Stimulated activated CD4-positive, alpha-beta T cell treated with anti-CD3 and anti-CD28 coated beads, Interleukin-4, amount 100 ng/mL, for 1 hour (primary cell): Measurements from ENCODE around the gene HSF4.
"Not testable (repeated sequence)": the region's sequence is repeated elsewhere in the genome, so short reads cannot be mapped to it uniquely, and the experiment has no call there.

ENCODE experiments used
- DNase-seq: peaks from one replicate; pipeline ENCODE4 v3.0.0-alpha.2; 2020

Gene HSF4, protein sequence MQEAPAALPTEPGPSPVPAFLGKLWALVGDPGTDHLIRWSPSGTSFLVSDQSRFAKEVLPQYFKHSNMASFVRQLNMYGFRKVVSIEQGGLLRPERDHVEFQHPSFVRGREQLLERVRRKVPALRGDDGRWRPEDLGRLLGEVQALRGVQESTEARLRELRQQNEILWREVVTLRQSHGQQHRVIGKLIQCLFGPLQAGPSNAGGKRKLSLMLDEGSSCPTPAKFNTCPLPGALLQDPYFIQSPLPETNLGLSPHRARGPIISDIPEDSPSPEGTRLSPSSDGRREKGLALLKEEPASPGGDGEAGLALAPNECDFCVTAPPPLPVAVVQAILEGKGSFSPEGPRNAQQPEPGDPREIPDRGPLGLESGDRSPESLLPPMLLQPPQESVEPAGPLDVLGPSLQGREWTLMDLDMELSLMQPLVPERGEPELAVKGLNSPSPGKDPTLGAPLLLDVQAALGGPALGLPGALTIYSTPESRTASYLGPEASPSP

DNA sequence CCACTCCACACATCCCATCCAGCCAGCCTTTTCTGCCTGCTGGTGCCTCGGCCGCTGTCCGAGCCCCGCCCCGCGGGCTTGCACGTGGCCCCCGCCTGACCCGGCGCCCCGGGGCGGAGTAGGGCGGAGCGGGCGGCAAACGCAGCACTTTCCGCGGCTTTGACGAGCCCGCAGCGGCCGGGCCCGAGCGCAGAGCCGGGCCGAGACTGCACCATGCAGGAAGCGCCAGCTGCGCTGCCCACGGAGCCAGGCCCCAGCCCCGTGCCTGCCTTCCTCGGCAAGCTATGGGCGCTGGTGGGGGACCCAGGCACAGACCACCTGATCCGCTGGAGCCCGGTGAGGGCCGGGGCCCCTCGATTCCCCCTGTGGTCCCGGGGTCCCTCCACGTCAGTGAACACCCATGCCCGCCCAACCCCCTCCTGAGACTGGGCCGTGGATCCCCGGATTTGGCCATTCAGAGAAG, at the start of gene HSF4:
Gene HSF4 (plus strand): TSS at position 147 of the 463 bp plus-strand sequence. CDS start 67 bp downstream, at position 214.
- no peak for DNase-seq

DNA sequence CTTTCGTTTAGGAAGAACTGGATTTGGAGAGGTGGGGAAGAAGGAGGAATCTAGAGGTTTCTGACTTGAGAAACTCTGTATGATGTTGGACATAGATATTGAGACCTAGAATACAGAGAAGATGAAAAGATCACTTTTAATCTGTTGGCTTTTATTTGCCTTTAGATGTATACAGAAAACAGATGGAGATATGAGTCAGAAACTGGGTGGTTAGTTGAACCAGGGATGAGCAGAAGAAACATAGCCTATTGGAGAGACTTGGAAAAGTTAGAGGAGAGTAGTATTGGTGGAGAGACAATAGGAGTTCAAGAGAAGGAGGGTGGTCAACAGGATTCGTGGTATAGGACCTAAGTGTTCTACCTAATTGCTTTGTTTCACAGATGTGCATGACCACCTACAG, 49.8 kb upstream of the HSF4 start:
- DNase-seq = no peak

DNA sequence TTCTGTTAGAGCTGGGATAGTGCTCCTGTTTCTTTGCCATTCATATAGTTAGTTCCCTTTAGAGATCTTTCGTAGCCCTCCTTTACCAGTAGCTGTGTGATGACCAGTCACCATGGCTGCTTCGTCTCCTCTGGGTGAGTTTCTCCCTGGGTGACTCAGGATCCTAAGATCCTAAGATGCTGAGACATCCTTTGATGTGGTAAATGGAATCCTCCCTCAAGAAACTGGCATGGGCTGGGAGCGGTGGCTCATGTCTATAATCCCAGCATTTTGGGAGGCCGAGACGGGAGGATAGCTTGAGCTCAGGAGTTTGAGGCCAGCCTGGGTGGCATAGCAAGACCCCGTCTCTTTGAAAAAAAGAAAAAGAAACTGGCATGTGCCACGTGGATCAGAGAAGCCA, 48.9 kb upstream of the HSF4 start:
- DNase-seq = no peak

DNA sequence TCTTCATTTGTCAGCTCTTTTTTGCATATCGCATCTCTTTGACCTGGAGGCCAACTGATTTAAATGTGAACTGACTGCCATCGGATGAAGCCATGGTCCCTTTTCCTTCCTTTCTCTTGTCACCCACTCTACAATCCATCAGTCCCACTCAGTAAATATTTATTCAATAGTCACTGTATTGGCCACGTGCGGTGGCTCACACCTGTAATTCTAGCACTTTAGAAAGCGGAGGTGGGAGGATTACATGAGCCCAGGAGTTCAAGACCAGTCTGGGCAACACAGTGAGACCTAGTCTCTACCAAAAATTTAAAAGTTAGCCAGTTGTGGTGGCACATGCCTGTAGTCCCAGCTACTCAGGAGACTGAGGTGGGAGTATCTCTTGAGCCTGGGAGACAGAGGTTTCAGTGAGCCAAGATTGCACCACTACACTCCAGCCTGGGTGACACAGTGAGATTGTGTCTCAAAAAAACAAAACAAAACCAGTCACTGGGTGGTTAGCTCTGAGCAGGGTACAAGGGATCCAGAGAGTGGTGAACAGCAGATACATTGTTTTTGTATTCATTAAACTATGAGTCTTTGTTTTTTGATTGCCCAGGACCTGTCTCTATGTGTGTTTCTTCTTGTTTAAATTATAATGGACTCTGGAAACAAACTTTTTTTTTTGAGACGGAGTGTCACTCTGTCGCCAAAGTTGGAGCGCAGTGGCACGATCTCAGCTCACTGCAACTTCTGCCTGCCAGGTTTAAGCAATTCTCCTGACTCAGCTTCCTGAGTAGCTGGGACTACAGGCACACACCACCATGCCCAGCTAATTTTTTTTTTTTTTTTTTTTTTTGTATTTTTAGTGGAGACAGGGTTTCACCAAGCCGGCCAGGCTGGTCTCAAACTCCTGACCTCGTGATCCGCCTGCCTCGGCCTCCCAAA, 47.9 kb upstream of the HSF4 start:
- DNase-seq = no peak

DNA sequence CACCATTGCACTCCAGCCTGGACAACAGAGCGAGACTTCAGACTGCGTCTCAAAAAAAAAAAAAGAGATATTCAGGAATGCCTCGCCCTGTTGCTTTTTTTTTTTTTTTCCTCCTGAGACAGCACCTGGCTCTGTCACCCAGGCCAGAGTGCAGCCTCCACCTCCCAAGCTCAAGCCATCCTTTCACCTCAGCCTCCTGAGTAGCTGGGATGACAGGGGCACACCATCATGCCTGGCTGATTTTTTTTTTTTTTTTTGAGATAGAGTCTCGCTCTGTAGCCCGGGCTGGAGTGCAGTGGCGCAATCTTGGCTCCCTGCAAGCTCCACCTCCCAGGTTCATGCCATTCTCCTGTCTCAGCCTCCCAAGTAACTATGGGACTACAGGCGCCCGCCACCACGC, 46.8 kb upstream of the HSF4 start:
- no peak for DNase-seq

DNA sequence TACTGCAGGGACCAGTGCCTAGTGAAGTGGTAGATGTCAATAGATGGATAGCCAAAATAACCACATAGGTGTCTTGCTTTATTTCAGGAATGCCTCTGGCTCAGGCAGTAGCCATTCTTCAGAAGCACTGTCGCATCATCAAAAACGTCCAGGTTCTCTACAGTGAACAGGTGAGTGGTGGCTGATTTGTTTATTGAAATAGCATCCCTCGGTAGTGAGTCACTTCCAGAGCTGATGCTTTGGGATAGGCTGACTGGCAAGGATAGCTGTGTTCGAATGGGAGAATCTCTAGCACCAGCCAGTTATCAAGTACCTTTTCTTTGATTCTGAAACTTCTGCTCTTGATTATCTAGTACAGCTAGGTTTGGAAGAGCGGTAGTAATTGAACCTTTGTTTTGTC, 44.5 kb upstream of the HSF4 start:
- DNase-seq = no peak

DNA sequence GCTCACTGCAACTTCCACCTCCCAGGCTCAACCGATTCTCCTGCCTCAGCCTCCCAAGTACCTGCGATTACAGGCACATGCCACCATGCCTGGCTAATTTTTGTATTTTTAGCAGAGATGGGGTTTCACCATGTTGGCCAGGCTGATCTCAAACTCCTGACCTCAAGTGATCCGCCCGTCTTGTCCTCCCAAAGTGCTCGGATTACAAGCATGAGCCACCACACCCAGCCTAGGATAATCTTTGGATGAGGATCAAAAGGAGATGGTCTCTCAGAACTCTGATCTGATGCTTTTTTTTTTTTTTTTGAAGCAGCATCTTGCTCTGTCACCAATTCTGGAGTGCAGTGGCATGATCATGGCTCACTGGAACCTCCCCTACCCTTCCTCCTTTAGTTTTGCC, 41.7 kb upstream of the HSF4 start:
- not testable (repeated sequence) for DNase-seq

DNA sequence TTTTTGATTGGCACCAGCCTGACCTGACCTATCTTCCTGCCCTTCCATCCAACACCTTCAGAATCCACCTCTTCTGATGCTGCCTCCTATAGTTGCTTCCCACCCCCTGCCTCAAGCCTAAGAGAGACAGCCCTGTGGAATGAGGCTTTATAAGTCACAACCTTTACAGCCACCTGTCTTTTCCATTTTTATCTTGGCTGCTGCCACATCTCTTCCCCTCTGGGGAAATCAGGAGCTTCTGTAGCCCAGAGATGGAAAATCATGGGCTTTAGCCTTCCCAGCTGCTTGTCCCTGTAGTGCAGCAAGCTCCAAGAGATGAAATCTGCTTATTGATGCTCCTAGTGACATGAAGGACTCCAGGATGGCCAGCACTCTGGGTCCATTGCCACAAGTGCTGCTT, 36.1 kb upstream of the HSF4 start:
- DNase-seq = no peak

DNA sequence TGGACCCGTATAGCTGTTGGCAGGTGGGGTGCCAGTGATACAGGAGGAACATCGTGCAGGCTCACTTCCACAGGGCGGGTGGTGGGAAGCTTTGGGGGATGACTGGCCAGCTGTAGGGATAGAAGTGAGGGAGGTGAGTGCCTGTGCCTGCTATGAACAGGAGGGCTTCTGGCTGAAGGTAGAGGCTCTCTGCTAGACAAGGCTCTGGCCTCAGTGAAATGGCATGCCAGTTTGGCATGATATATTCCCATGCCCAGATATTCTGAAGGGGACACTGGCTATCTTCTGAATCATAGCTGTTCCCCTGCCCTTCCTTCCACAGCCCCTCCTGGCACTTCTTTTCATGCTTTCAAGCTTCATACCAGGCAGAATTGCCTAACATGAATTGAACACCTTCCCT, 35.7 kb upstream of the HSF4 start:
- no peak for DNase-seq

DNA sequence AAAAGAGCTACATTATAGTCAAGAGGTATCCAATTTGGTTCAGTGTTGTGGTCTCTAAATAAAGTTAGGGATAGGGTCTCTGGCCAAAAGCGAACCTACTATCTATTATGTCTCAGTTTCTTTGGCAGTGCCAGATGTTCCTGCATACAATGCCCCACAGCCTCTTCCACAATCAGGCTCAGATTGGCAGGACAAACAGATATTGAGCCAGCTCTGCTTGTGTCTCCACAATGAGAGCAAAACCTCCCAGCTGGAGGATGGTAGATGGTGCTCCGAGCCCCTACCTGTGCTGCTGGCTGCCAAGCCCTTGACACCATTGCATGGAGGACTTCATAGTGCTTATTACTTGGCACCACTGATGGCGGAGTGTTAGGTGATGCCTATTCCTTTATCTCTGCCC, 35.1 kb upstream of the HSF4 start:
- no peak for DNase-seq

DNA sequence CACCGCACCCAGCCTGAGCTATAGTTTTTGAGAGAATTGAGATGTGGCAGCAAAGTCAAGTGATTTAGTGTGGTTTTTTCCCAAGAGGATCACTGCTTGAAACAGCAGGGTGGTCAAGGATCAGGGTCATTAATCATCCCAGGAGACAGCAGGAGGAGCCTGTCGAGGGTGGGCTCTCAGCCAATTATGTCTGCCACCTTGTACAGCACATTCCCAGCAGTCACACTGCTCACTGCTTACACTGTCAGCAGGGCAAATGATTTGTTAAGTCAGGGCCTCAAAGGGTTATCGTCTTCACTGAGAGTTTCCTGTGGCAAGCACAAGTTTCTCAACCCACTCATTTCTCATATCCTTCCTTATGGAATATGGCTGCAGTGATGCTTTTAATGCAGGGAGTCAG, 26.9 kb upstream of the HSF4 start:
- DNase-seq = no peak

DNA sequence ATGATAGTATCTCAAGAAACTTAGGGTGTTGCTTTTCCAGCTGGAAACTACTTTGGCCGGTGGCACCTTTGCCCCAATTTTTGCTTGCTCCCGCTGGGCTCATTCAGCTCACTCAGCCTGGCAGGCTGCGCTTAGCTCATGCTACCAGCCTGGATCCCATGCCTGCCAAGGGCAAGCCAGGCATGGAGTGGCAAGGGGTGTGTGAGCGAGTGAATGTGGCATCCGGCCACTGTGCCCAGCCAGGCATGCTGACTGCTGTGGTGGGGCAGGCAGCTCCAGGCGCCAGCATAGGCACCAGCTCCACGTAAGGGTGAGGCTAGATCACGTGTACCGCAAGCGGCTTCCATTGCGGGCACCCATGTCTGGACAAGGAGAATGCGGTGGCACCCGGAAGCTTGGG, 23.2 kb upstream of the HSF4 start:
- DNase-seq = no peak

DNA sequence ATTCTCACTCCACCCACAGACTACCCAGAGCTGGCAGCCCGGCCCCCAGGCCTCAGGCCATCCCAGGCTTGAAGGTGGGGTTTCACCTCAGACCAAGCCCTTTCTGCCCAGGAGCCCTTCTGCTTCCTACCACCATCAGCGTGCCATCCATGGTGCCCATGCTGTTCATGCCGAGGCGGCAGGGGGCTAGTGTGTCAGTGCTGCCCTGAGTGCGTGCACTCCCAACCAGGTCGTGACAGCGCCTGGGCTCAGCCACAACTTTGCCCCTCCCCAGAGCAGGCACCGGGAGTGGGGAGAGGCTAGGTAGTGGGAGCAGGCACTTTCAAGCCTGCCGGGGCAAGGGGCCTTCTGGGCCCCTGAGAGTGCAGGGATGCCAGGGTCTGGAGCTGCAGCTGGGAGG, 22.2 kb upstream of the HSF4 start:
- no peak for DNase-seq

DNA sequence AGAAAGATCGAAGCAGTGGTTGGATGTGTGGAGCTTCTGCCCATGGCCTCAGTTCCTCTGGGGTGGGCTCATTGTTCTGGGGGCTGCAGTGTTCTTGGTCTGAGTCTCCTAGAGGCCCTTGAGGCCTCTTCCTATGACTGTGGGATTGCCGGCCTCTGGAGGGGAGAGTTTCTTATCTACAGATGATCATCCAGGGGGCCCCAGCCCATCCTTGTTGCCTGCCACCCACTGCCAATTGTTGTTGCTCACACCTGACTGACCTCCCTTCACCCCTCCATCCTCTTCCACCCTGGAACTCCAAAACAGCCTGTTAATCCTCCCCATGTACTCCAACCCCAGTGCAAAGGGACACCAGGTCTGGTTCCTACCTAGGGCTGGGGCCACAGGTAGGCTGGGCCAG, 19.6 kb upstream of the HSF4 start:
- DNase-seq = no peak

DNA sequence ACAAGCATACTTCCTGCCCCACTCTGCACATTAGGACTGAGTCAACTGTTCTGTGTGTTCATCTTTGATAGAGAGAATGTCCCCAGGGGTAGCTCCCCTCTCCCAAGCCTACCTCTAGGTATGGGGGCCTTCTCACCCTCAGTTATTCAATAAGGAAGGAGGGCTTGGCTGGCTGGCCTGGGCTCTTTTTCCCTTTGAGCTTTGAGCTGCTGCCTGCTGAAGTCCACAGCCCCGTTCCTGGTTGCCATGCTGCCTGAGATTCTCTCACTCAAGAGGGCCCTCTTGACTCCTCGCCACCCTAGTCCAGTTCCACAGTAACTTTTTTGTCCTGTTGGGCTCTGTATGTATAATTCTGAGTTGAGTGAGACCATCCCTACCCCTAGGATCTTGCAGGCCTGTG, 18.8 kb upstream of the HSF4 start:
- DNase-seq = no peak

DNA sequence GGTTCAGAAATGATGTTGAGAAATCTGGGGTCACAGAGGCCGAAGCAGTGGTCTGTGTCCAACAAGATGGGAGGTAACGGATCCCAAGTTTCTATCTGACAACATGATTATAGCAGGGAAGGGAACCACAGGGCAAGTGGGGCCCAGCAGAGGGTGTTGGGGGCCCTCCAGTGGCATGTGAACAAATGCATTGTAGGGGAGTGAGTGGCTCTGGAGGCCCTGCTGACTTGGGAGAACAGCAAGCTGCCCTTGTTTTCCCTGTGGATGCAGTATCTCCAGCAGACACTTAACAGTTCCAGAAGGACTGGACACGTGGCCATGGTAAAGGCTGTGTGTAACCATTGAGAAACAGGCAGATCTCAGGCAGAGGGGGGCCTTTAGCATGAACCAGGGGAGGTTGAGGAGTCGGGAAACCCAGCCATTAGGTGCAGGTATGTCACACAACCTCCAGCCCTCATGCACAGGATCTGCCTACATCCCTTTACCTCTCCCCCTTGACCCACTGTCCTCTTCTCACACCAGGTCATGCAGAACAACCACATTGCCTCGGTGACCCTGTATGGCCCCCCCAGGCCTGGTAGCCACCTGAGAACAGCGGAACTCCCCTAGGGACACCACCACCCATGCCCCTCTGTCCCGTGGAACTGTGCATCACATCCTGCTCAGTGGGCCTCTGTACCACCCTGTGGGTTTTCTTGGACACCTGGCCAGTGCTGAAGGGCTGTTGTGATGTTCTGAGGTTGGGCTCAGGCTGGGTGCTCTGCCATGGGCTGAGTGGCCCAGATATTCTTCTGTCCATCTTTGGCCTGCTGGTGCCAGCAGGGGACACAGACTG, 17.8 kb upstream of the HSF4 start:
- no peak for DNase-seq

DNA sequence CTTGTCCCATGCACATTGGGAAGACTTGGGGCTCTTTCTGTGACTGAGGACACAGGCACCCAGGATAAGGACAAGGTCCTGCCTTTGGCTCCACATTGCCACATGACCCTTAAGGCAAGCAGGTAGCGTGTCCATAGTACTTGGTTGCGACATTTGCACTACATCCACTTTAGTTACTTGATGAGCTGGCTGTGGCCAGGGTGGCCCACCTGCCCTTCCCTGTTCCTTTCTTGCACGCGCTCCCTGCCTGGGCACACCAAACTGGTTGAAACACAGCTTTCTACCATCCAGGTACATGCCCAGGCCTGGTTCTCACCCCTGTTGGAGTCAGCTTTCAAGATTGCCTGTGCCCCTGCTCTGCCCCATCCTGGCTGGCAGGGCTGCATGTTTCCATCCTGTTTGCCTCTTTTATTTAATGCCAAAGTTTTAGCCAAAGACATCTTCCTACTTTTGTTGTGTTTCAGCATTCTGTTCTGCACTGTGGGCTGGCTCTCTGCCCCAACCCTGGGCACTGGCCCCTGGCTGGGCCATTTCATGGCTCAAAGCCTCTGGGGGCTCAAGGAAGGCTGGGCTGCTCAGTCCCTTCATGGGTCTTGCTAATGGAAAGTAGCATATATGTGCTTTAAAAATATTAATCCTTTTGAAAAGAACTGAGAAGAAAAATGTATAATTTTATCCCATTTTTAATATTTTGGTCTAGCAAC, 17.0 kb upstream of the HSF4 start:
- DNase-seq = no peak

DNA sequence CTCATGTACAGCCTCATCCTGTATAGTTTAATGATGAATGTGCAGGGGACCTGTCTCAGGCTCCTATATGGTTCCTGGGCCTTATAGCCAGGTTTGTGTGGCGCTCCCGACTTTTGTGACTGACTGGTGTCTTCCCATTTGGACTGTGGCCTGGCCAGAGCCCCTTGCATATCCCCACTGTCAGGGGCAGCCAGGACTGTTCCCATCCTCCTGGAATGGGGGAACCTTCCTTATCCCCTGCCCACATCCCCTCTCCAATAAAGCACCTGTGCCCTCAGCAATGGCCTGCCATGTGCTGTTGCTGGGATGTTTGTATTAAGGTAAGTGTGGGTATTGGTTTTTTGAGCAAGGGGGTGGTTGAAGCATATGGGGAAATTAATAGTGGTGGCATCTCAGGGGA, 16.3 kb upstream of the HSF4 start:
- DNase-seq = no peak

DNA sequence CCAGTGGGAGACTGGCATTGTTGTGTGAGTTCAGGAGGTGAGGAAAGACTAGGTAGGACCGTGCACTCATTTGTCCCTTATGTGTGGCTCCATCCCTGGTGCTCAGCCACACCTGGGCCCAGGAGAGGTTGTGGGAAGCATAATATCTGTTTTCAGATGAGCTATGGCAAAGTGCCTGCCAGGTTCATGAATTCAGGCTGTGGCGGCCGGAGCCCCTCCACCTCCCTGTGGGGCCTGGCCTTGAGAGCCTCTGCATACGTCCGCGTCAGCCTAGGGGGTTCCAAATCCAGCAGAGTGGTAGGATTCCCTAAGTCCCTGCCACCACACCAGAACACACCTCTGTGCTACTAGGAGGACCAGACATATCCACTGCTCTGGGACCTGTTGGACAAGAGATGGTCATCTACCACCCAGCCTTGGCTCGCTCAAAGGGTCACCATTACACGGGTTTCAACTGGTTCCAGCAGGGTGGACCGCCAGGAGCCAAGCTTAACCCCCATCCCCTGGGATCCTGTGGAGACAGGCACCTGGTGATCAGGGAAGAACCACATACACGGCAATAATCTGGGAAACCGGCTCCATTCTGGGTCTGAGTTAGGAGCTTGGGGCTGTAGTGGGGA, 15.8 kb upstream of the HSF4 start:
- no peak for DNase-seq

DNA sequence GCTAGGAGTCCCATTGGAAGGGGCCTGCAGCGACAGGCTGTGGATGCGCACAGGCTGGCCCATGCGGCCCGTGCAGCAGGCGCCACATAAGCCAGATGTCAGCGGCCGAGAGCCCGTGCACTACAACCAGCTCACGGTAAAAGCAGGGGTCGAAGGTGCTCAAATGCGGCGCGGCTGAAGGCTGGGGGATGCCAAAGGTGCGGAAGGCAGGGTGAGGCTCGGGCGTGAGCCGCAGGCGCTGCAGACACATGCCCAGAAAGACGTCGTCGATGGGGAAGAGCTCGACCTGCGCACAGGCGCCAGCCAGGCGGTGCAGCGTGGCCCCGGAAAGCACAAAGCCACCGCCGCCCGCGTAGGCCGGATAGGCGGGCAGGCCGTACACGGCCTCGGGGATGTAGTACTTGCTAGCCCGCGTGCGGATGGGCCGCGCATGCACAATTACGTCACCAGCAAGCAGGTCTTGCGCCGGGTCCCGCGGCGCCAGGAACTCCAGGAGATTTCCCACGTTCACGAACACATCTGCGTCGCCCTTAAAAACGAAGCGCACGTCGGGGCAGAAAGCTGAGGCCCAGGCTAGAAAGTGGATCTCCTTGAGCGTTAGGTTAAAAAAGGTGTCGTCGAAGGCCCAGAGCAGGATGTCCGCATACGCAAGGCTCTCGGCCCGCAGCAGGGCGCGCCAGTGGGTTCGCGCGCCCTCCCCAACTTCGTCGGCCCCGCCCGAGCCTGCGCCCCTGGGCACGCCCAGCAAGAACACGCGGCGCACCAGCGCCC, 15.1 kb upstream of the HSF4 start:
- DNase-seq = no peak
